HG02623 (cell line): ENCODE measurements around the gene TNFRSF1B.

Experiments
- ATAC-seq: cut with Tn5 transposase; IDR thresholded peaks from one replicate; pipeline ENCODE4 v1.9.1; 2021; ENCODE audit warnings: moderate library complexity; ENCODE audit not compliant: unreplicated experiment

TNFRSF1B gene

GRCh38 chr1:12174924-12175810 is 8.4 kb downstream of the TNFRSF1B start:
- no peak for ATAC-seq

GRCh38 chr1:12176298-12177118 is 9.7 kb downstream of the TNFRSF1B start:
- ATAC-seq, result no peak

GRCh38 chr1:12177156-12177998 is 10.6 kb downstream of the TNFRSF1B start:
- no peak for ATAC-seq

- ATAC-seq, result no peak
Observed at GRCh38 chr1:12177999-12178441, 11.2 kb downstream of the TNFRSF1B start.

GRCh38 chr1:12178511-12178910 is 11.7 kb downstream of the TNFRSF1B start:
- ATAC-seq, result no peak

GRCh38 chr1:12179111-12179519 is 12.3 kb downstream of the TNFRSF1B start:
- no peak for ATAC-seq

GRCh38 chr1:12179676-12180075 is 12.9 kb downstream of the TNFRSF1B start:
- ATAC-seq, result no peak

- ATAC-seq, result no peak
Observed at GRCh38 chr1:12180315-12180714, 13.5 kb downstream of the TNFRSF1B start.

GRCh38 chr1:12180903-12181302 is 14.1 kb downstream of the TNFRSF1B start:
- ATAC-seq, result no peak

- ATAC-seq, result no peak
Observed at GRCh38 chr1:12181568-12181967, 14.8 kb downstream of the TNFRSF1B start.

- ATAC-seq, result no peak
Observed at GRCh38 chr1:12182410-12182984, 15.7 kb downstream of the TNFRSF1B start.

GRCh38 chr1:12183095-12183794 is 16.5 kb downstream of the TNFRSF1B start:
- ATAC-seq, result no peak

GRCh38 chr1:12184008-12184681 is 17.4 kb downstream of the TNFRSF1B start:
- no peak for ATAC-seq

- no peak for ATAC-seq
Observed at GRCh38 chr1:12185036-12185917, 18.5 kb downstream of the TNFRSF1B start.

- ATAC-seq, result no peak
Observed at GRCh38 chr1:12185918-12186678, 19.3 kb downstream of the TNFRSF1B start.

GRCh38 chr1:12186679-12186985 is 19.8 kb downstream of the TNFRSF1B start:
- ATAC-seq, result no peak

- no peak for ATAC-seq
Observed at GRCh38 chr1:12188115-12188514, 21.3 kb downstream of the TNFRSF1B start.
